ENCODE measurements around the gene KCNH5. TPM values are rescaled to one million over a fixed set of nuclear protein-coding genes. Genes with fewer than 3 reads are reported as not detected.

Gene KCNH5
- total RNA-seq: 0.14 TPM in 1 of 2 replicates, not detected in the other

GRCh38 chr14:63045234-63045611, at the start of gene KCNH5:
Gene KCNH5 (minus strand): TSS chr14:63045458. CDS start chr14:63045186, 272 bp downstream.

Other genes with a start within 250 kb of the KCNH5 start
- gene RHOJ, start 159.0 kb upstream of the KCNH5 start, total RNA-seq: 1.5 and 2.4 TPM in 2 replicates